KG1 (cell line): Measurements from ENCODE around the gene CPSF4.

Source experiments
- DNase-seq: peaks from one replicate; lab custom pipeline; 2025; lab: John Stamatoyannopoulos, UW

CPSF4 gene

DNA sequence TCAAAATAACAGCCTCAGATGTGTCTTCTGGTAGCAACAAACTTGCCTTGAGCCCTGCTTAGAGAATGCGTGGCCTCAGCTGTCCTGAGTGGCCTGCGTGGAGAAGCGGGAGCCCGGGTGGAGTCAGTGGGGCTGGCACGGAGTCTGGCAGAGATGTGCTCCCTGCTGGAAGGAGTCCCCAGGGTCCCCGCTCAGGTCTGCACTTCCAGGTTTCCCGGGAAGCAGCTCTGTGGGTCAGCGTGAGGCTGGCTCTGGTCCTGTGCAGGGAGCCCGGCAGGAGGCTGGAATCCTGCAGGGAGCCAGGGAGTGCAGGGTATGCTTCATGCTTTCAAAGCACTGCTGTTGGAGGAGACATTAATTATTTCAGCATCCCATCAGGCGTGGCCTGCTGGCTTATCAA lies 10.1 kb downstream of the CPSF4 start:
- no peak for DNase-seq

DNA sequence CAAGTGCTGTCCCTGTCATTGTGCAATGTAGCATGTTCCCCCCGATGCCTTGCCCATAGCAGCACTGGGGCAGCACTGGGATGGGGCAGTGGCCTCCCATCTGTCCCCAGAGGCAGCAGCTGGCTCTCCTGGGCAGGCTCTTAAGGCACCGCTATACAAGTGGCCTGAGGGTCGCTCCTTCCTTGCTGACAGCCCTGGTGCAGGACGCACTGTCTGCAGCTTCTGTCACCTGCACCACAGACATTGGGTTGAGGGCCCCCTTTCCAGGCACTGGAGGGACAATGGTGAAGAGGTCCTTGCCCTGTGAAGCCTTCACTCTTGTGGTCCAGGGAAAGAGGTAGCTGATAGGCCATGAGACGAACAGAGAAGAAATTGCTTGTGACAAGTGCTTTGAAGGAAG lies 10.6 kb downstream of the CPSF4 start:
- DNase-seq = no peak

DNA sequence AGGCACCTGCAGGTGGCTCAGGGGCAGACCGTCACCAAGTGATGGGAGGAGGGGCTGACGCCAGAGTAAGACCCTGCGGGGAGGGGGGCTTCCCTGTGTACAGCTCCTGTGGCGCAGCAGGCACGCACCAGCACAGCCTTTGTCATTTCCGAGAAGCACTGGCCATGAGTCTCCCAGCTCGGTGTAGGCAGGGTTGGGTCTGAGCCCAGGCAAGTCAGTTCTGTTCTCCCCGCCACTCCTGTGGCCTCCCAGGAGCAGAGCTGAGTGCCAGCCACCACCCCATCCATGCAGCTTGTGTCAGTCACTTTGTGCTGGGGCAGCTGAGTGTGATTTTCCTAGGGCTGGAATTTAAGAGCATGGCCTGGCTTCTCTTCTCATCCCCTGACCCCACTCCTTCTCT lies 13.2 kb downstream of the CPSF4 start:
- no peak for DNase-seq

DNA sequence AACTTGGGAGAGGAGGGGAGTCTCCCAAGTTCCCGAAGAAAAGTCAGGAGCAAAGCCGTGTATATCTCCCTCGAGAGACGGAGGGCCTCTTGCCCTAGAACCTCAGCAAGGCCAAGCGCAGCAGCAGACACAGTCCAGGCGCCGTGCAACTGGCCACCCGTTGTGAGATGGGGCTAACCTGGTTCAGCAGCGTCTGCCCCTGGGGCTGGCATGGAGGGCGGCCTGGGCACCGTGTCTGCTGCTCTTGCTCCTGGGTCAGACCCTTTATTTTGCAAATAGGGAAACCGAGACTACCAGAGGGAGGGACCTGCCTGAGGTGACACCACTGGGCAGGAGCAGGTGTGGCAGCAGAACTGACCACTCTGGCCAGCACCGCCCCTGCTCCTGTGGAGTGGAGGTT lies 13.8 kb downstream of the CPSF4 start:
- DNase-seq = no peak

DNA sequence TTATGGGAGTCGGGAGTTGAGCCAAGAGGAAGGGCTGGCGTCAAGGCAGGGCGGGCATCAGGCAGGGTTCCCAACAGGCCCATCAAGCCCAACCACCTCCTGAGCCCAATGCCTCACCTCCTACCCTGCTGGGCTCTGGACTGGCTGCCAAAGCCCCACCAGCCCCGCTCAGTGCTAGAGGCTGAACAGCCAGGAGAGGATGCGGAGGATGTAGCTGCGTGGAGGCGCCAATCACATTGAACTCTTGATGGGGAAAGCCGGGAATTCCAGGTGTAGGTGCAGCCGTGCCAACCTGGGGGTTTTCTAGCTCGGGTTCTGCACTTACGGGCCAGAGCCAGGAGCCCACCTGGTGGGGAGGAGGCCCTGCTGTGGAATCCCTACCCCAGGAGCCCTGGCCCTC lies 14.4 kb downstream of the CPSF4 start:
- DNase-seq = no peak

DNA sequence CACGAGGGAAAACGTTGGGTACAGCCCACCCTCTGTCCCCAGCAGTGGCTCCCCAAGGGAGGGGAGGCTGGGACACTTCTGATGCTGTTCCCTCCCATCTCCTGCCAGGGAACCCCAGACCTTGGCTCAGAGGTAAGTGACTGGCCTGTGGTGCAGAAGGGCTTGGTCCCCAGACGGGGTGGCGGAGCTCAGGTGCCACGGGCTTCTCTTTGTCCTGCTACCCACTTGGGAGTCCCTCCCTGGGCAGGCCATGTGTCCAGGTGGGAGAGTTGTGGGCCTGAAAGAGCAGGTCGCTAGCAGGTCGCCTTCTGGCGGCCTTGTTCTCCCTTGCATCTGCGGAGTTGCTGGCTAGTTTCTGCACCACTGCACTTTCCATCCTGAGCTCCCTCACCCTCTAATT lies 17.1 kb downstream of the CPSF4 start:
- no peak for DNase-seq

DNA sequence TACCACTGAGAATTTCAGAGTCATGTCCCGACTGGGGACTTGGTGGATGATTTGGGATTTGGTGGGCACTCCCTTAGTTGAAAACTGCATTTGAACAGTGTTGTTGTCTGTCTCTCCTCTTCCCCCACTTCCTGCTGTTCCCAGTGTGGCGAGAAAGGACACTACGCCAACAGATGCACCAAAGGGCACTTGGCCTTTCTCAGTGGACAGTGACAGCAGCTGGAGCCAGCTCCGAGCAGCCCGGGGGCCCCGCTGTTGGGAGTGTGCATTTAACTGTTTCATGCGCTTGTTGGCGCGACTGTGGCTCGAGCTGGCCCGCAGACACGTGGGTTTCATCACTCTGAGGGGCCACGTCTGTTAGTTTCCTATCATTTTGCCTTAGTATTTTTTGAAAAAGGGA lies 17.5 kb downstream of the CPSF4 start:
- no peak for DNase-seq

DNA sequence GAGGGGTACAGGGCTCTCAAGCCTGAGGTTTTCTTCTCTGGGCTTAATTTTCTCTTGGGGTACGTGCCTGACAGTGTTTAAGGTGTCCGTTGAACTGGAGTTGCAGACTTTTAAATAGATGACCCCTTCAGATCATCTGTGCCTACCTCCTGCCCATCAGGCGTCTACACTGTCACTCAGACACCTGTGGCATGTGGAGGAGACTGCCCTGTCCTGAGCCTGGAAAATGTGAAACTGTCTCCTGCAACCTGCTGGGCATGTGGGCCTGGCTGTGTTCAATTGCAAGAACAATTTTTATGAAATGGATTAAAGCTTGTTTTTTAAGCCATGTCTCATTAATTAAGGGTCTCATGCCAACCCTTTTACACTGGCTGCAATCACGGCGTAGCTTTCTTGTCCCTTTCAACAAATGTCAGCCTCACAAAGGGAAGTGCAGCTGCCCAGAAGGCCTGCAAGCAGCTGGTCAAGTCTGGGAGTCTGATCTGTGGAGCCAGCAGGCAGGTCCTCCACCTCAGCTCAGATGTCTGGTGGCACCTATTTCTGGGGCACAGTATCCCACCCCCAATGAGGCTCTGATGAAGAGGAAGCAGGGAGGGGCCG lies 18.4 kb downstream of the CPSF4 start:
- DNase-seq = no peak

DNA sequence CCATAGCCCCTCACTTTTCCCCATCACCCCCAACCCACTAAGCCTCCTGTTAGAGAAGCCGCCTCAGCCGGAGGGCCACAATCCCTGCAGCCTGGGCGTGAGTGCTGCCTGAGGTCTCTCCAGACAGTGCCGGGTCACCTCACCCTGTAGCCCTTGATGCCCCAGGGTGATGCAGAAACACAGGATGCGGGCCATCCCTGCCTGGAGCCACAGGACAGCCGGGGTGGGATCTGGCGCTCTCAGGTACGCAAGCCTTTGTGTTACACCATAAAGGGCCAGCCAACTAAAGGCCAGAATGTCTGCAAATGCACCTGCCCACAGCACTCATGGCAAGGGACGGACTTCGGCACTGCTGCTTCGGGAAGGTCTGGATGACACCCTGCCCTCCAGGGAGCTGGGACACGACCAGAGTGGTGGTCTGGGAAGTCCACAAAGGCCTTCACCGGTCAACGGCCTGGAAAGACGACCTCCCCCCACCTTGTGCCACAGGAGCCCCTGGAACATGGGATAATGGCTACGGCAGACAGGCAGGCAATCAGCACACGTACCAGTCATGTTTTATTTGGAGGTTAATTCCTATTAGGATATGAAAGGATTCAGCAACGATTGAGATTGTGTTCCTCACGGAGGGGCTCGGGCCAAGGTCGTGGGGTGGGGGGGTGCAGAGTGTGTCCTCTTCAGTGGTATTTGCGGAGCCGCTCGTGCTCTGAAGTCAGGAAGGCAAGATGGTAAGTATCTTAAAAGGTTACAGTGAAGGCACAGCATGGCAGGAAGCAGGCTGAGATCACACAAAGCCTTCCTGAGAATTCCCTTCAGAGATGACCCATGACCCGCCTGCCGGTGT lies 19.1 kb downstream of the CPSF4 start:
- no peak for DNase-seq

DNA sequence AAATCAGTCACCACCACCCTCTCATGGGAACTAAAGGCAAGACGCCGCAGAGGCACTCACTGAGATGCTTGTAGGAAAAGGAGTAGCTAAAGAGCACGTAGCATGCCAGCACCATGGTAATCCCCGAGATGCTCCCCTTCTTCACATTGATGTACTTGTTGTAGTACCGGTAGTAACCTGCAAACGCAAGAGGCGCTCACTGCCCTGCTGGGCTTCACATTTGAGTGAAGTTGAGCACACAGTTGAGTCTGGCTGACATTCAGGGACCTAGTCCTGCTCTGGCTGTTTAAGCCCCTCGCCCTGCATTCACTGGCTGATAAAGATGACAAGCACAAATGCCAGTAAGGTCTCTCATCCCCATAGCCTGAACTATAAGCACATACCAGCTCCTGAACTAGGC lies 20.3 kb downstream of the CPSF4 start:
- no peak for DNase-seq

DNA sequence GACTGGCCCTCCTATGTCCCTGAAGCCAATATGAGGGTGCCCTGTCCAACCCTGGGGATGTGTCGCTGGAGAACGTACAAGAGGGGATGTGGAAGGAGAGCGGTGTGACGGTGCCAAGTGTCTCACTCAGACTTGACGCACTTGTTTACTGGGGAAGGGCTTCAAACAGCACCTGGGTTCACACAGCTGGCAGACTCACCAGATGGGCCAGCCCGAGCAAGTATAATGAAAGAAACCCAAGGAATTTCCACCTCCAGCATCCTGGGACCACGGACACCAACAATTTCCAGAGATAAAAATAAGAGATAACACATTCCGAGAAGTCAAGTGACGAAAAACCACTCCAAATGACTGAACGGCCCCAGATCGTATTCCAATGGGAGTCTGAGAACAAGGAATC lies 21.9 kb downstream of the CPSF4 start:
- no peak for DNase-seq

DNA sequence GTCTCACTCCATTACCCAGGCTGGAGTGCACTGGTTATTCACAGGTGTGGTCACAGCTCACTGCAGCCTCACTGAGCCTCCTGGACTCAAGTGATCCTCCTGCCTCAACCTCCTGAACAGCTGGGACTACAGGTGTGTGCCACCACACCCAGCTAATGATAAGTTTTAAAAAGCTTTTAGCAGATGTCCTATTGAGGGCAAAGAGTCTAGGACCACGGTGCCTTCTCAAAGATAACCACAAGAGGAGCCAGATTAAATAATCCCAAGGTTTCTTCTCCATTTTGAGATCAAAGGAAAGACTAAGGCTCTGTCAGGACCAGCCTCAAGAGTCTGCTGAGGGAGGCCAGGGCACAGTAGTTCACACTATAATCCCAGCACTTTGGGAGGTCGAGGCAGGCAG lies 22.5 kb downstream of the CPSF4 start:
- DNase-seq = no peak

DNA sequence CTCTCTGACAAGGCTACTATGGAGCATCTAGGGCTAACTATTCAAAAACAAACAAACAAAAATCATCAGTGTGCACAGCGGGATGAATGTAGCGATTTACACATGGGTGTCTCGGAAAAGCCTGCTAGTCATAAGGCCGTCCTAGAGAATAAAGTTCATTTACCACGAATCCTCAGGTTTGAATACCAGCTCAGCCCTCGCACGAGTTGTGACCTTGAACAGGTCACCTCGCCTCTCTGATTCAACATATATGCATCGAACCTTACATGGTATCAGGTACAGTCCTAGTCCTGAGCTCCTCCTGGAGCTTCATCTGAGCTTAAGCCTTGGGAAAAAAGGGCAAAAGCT lies 26.7 kb downstream of the CPSF4 start:
- DNase-seq = no peak

DNA sequence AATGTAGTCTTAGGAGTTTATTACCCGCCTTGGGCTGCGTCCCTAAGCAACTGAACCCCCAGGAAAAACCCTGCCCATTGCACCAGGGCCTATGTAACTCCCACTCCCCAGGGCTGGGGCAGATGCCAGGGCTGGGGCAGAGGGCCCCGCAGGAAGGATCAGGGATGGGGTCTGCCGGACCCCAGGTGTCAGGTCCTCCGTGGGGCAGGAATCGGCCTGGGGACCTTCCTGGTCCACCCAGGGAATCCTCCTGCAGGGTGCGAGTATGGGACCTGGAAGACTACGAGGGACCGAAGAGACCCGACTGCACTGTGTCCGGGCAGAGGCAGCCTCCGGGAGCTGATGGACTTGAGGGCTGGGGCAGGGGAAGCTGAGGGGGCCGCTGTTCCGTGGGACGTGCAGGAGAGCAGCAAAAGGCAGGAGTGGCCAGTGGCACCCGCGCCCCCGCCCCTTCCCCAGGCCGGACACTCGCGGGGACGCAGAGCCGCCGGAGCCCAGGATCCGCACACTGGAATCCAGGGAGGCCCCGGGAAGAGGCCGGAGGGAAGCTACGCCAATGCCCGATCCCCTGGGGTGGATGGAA lies 29.7 kb downstream of the CPSF4 start:
- no peak for DNase-seq

DNA sequence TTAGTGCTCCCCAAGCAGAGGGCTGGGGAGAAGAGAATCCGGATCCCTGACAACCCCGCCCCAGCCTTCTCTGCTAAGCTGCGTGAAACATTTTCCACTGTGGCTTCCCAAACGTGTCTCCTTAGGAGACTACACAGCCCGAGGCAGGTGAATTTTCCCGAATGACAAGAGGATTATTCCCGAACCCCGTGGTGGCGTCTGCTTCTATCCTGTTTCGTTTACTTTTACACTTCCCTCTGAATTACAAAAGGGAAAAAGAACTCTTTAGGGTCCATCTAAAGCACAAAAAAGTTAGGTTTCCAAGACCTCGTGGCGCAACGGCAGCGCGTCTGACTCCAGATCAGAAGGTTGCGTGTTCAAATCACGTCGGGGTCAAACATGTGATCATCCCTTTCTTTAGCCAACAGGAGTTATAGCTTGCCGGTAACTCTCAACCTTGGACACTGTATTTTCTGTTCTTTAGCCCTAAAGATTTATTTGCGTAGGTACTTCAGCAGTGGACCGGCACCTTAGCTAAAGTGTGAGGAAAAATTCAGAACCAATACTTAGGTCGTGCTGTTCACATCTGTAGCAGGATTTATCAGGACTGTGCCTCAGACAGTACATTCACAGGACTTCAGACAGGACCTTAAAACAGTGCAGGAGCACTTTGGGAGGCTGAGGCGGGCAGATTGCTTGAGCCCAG lies 30.8 kb downstream of the CPSF4 start:
- DNase-seq = no peak

DNA sequence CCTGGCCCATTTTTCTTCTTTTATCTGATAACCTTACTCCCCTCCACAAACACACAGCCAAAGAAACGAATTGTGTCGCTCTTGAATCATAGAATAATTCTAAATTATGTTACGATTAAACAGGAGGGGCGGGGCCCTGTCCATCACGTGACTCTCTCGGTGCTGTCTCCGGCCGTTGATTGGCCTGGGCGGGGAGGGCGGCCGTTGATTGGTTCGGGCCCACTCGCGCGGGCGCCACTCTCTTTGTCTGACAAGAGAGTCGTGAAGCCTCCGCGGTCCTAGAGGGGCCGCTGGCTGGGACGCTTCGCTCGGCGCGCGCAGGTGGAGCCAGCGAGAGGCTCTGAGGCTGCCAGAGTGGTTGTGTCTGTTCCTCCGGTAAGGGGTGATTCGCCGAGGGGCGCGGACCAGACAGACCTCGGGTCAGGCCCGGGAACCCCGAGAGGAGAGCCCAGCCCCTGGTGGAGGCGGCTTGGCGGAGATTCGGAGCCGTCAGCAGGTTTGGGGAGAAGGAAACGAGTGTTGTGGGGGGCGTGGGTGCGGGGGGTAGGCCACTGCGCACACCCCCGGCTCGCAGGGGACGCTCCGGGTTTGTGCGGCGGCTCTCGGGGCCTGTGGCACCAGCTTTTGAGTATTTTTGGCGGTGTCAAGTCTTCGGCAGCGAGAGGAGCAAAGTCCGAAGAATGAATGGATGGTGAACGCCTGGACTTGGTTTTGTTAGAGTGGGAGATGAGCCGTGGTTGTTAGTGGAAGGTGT lies 34.0 kb downstream of the CPSF4 start, which contains the start of gene ZNF789:
Gene ZNF789, plus strand, starts transcription at position 330 of the 754 bp plus-strand sequence. CDS start 3,567 bp downstream, outside the sequence.
- peak; percentile 37 for DNase-seq

DNA sequence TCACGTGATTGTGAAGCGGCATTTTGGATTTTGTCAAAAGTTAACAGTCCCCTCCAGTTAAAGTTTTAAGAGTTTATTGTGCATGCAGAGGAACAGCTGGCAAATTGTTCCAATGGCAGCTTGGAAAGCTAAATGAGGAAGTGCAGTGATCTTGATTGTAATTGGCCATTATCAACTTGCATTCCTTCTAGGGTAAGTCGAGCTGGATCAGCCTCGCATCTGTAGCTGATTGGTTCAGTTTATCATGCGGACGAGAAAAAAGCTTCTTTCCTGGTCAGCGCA lies 34.5 kb downstream of the CPSF4 start:
- DNase-seq = no peak

DNA sequence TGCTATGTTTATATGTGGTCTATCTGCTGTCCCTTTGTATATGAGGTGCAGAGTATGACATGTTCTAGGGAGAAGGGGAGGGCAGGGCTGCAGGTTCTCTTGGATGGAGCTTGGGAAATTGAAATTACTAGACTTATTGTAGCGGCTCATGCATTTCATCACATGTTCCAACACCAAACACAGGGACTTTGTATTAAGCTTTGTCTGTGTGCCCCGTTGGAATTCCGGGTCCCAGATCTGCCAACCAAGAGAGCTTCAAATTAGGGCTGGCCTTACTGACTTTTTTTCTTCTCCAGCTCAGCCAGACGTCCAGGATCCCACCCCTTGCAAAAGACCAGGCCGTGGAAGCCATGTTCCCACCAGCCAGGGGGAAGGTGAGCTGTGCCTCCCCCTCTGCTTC lies 37.4 kb downstream of the CPSF4 start:
- no peak for DNase-seq

DNA sequence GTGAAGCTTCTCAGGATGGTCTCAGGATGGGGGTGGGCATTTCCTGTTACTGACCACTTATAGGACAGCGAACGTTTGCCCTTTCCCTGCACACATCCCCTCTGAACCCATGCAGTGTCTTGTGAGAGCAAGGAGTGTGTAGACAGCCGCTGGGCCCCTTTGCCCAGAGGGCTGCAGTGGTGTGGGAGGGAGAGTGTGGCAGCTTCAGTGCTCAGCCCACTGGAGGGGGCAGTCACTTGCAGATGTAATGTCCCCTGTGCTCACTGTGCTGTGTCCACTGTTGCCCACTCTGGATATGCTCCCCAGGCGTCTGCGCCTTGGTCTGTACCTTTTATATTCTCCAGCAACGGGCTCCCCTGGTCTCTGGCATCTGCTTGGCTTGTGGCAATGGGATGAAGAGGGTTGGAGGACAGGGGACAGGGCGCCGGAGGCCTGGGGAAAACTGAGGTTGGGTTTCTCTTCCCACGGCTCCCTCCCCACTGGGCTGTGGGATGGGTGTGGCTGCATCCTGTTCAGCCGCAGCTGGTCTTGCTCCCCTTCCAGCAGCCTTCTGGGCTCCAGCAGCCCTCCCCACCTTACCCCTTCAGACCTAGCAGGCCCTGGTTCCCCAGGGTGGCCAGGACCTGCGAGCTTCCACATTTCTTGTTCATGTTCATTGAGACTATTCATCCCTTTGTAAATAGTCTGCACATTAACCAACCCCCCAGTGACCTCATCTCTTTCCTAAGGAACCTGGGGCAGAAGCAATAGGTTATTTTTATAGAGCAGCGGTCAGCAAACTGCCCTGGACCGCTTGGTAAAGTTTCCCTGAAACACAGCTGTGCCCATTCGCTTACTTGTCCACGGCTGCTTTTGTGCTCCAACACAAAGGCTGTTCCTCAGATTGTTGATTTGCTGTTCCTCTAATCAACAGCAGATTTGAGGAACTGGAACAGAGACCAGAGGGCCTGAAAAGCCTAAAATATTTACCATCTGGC lies 40.0 kb downstream of the CPSF4 start:
- DNase-seq = no peak

DNA sequence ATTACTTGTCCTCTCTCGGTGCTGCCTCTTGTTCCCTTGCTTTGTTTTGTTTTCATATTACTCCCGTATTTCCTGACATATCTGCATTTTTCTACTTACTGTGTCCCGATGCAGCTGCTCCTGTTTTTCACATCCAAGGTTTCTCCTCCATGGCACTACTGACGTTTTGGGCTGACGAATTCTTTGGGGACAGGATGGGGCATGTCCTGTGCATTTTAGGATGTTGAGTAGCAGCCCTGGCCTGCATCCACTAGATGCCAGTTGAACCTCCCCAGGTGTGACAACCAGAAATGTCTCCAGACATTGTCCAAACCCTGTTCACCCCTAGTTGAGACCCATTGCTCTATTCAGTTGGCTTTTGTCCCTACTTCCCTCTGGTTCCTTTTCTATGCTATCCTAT lies 46.4 kb downstream of the CPSF4 start:
- no peak for DNase-seq

DNA sequence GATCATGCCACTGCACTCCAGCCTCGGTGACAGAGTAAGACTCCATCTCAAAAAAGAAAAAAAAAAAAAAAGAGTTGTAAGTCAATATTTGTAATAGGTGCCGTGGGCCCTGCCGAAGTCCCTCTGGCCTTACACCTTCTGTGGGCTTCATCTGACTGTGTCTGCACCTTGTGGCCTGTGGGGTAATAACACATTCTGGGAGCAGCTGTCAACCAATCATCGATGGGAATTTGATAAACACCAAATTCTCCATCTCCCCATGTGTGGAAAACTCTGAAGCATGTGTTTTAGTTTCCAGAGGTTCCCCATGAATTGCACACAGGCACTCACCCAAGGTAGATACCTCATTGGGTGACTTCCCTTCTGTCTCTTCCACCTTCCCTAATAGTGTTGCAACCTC lies 50.5 kb downstream of the CPSF4 start:
- no peak for DNase-seq
